Measurements from ENCODE around the gene TRPC1.

Gene TRPC1

GRCh38 chr3:142846779-142847577, 123.1 kb downstream of the TRPC1 start:
- no peak for DNase-seq

- DNase-seq: no peak
Observed at GRCh38 chr3:142849148-142849547, 125.3 kb downstream of the TRPC1 start.

- no peak for DNase-seq
Observed at GRCh38 chr3:142850395-142851023, 126.7 kb downstream of the TRPC1 start.

- DNase-seq: no peak
Observed at GRCh38 chr3:142852009-142852408, 128.2 kb downstream of the TRPC1 start.

DNA sequence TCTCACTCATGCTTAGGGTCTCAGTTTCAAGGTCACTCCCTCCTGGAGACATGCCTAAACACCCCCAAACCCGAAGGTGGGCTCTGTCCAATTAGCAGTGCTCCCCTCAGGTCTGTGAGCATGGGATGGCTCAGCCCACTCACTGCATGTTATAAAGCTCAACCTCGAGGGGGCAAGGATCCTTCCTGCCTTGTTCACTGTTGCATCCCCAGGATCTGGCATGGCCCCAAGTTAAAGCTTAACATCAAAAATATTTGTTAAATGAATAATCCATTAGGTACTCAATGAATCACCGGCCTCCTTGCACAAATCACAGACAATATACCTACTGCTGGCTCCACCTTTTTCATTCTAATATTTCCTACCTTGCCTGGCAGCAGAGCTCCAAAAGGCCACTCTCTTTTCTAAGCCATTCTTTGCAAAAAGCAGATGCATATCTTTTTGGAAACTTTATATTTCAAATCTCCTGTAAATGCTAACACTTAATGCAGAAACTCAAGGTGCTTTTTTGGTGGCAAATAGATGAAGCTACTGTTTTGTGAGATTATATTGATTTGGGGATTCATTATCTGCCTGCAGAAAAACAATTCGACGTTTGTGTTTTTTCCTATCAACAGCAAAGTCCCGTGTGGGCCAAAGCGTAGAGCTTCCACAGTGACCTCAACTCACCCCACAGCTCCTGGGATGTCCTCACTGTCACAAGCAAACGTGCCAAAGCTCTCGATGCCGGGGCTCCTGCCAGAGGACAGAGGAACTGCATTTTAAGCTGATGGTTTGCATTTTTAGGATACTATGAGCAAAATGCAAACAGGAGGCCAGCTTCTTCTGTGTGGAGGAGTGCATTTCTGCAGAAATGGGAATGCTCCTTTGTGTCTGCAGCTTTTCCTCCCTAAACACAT, 129.7 kb downstream of the TRPC1 start:
- no peak for DNase-seq

- no peak for DNase-seq
Observed at GRCh38 chr3:142857056-142857455, 133.2 kb downstream of the TRPC1 start.

Measured in activated naive CD4-positive, alpha-beta T cell treated with Interleukin-2 at 50 U/mL for 16 hours (primary cell).